Endothelial cell of umbilical vein (primary cell): Measurements from ENCODE around the gene BMP10. TPM values are rescaled to one million over a fixed set of nuclear protein-coding genes. Genes with fewer than 3 reads are reported as not detected.

Experiments
- BruUV-seq: library from RNA; stranded (reverse); fragments of 400-500 nt; replicated peaks from 2 replicates; lab custom pipeline; 2021; lab: Mats Ljungman, UMichigan
- CTCF ChIA-PET: fragments of 300-600, 350-600 bp; sonication (Branson Sonifier 250); formaldehyde crosslinking; loops from one replicate; lab custom pipeline; 2021; ENCODE audit warnings: antibody characterized with exemption, inconsistent platforms; lab: Charles Lee
- POLR2A ChIA-PET: fragments of 300-600, 350-600 bp; sonication (Branson Sonifier 250); formaldehyde crosslinking; loops from one replicate; lab custom pipeline; 2021; ENCODE audit warnings: antibody characterized with exemption, inconsistent platforms; lab: Charles Lee
- DNase-seq: peaks from one replicate; pipeline ENCODE4 v3.0.0-alpha.2; 2011; ENCODE audit warnings: low read depth, low spot score
- FAIRE-seq: peaks from 2 replicates; lab custom pipeline; 2011; peaks lifted over from hg19 to GRCh38; lab: Jason Lieb, UNC
- H2AFZ ChIP-seq: 2 replicates; pipeline ENCODE4 v1.6.0; 2012; ENCODE audit warnings: low read depth, low read length, control low read depth, inconsistent platforms
- H3K27ac ChIP-seq: 2 replicates; pipeline ENCODE4 v1.5.1; 2011; ENCODE audit warnings: low read depth, mild to moderate bottlenecking, control low read depth, low read length, moderate library complexity; ENCODE audit not compliant: insufficient read depth
- H3K27me3 ChIP-seq, 2 experiments: 2 replicates each; pipeline versions ENCODE4 v1.6.0 to v1.6.1; 2011; ENCODE audit warnings: low read length in 2 of 2, mixed read lengths in 1 of 2; ENCODE audit not compliant: control insufficient read depth in 2 of 2, insufficient read depth in 2 of 2
- H3K36me3 ChIP-seq, 2 experiments: 2 replicates in 1 of 2; 3 replicates in 1 of 2; pipeline ENCODE4 v1.5.1; 2011; ENCODE audit warnings: low read length in 2 of 2, mild to moderate bottlenecking in 1 of 2, moderate library complexity in 1 of 2; ENCODE audit not compliant: control insufficient read depth in 2 of 2, insufficient read depth in 2 of 2; ENCODE audit errors: extremely low read depth in 1 of 2
- H3K4me1 ChIP-seq: 3 replicates; pipeline ENCODE4 v1.5.1; 2011; ENCODE audit warnings: mild to moderate bottlenecking, low read length; ENCODE audit not compliant: control insufficient read depth, insufficient read depth; ENCODE audit errors: extremely low read depth
- H3K4me2 ChIP-seq: 2 replicates; pipeline ENCODE4 v1.6.1; 2011; ENCODE audit warnings: low read length, control low read depth, mixed read lengths; ENCODE audit not compliant: insufficient read depth
- H3K4me3 ChIP-seq, 3 experiments: fragments of 200-600 bp in 1 of 3; sonication (generic), shearing (Covaris generic) in 1 of 3; replicated peaks in 1 of 3; 2 replicates each; pipeline ENCODE4 v1.5.1; 2011 to 2016; ENCODE audit warnings: control low read depth in 3 of 3, low read length in 3 of 3, mild to moderate bottlenecking in 2 of 3, inconsistent platforms in 1 of 3, low read depth in 1 of 3, moderate library complexity in 1 of 3; ENCODE audit not compliant: insufficient read depth in 1 of 3
- H3K79me2 ChIP-seq: 2 replicates; pipeline ENCODE4 v1.6.0; 2012; ENCODE audit warnings: low read length, inconsistent platforms; ENCODE audit not compliant: control insufficient read depth, insufficient read depth
- H3K9ac ChIP-seq: replicated peaks from 2 replicates; pipeline ENCODE3; 2011; ENCODE audit warnings: low read length, control low read depth; ENCODE audit not compliant: insufficient read depth; ENCODE audit errors: extremely low read depth
- H3K9me1 ChIP-seq: replicated peaks from 3 replicates; pipeline ENCODE4 v1.6.0; 2011; ENCODE audit warnings: mild to moderate bottlenecking, low read length; ENCODE audit not compliant: control insufficient read depth, insufficient read depth; ENCODE audit errors: extremely low read depth
- H3K9me3 ChIP-seq: replicated peaks from 2 replicates; pipeline ENCODE4 v1.5.1; 2012; ENCODE audit warnings: low read length, inconsistent platforms; ENCODE audit not compliant: control insufficient read depth, insufficient read depth
- H4K20me1 ChIP-seq: replicated peaks from 2 replicates; pipeline ENCODE3; 2011; ENCODE audit warnings: mild to moderate bottlenecking, low read length; ENCODE audit not compliant: control insufficient read depth, insufficient read depth; ENCODE audit errors: extremely low read depth
- EZH2 ChIP-seq: IDR thresholded peaks from 2 replicates; pipeline ENCODE4 v1.6.1; 2012; ENCODE audit warnings: borderline replicate concordance, low read depth, mild to moderate bottlenecking, moderate library complexity, low read length, inconsistent platforms; ENCODE audit not compliant: severe bottlenecking
- FOS ChIP-seq: IDR thresholded peaks from 2 replicates; pipeline ENCODE4 v1.6.1; 2011; ENCODE audit warnings: mild to moderate bottlenecking, low read length, moderate library complexity, borderline replicate concordance; ENCODE audit not compliant: insufficient read depth
- GATA2 ChIP-seq: IDR thresholded peaks from 2 replicates; pipeline ENCODE4 v1.7.0; 2011; ENCODE audit warnings: low read depth, mild to moderate bottlenecking, moderate library complexity, mixed read lengths, low read length; ENCODE audit not compliant: insufficient read length, insufficient read depth
- JUN ChIP-seq: IDR thresholded peaks from 2 replicates; pipeline ENCODE4 v1.6.1; 2011; ENCODE audit warnings: borderline replicate concordance, low read depth; ENCODE audit not compliant: insufficient read length, insufficient read depth
- MYC ChIP-seq: IDR thresholded peaks from one replicate; pipeline ENCODE4 v1.6.1; 2011; ENCODE audit warnings: mild to moderate bottlenecking, low read depth, low read length
- POLR2A ChIP-seq: IDR thresholded peaks from 2 replicates; pipeline ENCODE4 v1.6.1; 2012; ENCODE audit warnings: low read depth, mild to moderate bottlenecking, control low read depth, low read length
- POLR2AphosphoS5 ChIP-seq: IDR thresholded peaks from 2 replicates; pipeline ENCODE4 v1.6.1; 2012; ENCODE audit warnings: low read depth, mild to moderate bottlenecking, control low read depth, low read length, moderate library complexity; ENCODE audit not compliant: insufficient read depth
- dilution Hi-C: fragments of 300-500 bp; cut with MboI; formaldehyde crosslinking; loops from one replicate; pipeline ENCODE4 v1.15.0; 2019; ENCODE audit warnings: low sequenced_read_pairs; ENCODE audit not compliant: extremely low pct_ligation_motif_present
- intact Hi-C: fragments of 100-400 bp; cut with micrococcal nuclease; formaldehyde crosslinking; loops from one replicate; pipeline ENCODE4 v1.10.0; 2022
- polyA plus RNA-seq, 4 experiments: library from polyadenylated mRNA; depleted of rRNA in 3 of 4; stranded (reverse) in 3 of 4; unstranded in 1 of 4; fragments of >200 nt; gene quantifications; 2 replicates each; pipeline versions ENCODE4 v1.2.1 to v1.2.3, GENCODE V29; 2011 to 2012; ENCODE audit warnings: missing spikeins in 1 of 4
- total RNA-seq: library from RNA; stranded (reverse); gene quantifications from 2 replicates; pipeline ENCODE4 v1.2.3, GENCODE V29; 2021
- TF ChIP-seq, protein P1 (sequence below): IDR thresholded peaks from 2 replicates; pipeline ENCODE4 v1.6.1; 2011; ENCODE audit not compliant: insufficient read depth, insufficient read length
- TF ChIP-seq, protein P2 (sequence below), 2 donors: IDR thresholded peaks; 1 replicate in 1 of 2; 2 replicates in 1 of 2; pipeline ENCODE4 v1.5.1; 2011; ENCODE audit warnings: low read length in 2 of 2, mild to moderate bottlenecking in 2 of 2, moderate library complexity in 2 of 2, control low read depth in 1 of 2, inconsistent platforms in 1 of 2, low read depth in 1 of 2; ENCODE audit not compliant: insufficient read depth in 1 of 2; ENCODE audit errors: extremely low read depth in 1 of 2

The BMP10 gene
- total and polyA plus RNA-seq, 2 donors (not counting 3 experiments of a cell fraction or from before 2014, with no cell fraction given): not detected

DNA sequence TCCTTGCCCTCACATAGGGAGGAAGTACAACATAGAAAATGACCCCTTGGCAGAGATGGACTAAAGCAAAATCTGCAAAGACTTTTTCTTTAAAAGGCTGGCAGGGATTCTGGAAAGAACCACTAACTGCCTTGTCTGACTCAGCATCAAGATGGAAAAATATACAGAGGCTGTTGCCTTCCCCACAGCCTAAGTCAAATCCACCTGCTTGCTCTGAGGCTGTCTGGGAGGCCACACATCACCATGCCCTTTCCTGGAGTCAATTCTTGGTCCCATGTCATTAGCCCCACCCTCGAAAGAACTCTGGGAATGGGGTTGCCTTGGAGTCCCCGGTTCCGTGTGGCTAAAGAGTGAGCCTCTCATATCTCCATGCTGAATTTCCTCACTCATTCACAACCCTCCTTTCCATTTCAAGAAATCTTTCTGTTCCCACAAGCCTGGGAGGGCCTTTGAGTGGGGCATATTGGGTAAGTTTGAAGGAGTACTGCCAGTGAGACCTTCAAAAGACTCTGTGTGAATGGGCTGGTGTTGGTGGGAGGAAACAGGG is 39.4 kb downstream of the BMP10 start:
- Histone ChIP-seq H3K9me1 (no peaks in the 10 kb centered on the region), H3K4me2 (peak overlapping the region; percentile 50), H4K20me1 (no peaks in the 10 kb centered on the region), H3K36me3 (no peaks in the 10 kb centered on the region), H2AFZ (peak overlapping the region; percentile 38), H3K27ac (peak overlapping the region; percentile 95), H3K9me3 (no peaks in the 10 kb centered on the region), H3K79me2 (no peaks in the 10 kb centered on the region), H3K9ac (peak overlapping the region; percentile 84), H3K4me1 (peaks cover 41% of the 10 kb centered on the region), H3K4me3 (peak overlapping the region in 1 of 3 experiments; percentile 4), H3K27me3 (no peaks in the 10 kb centered on the region)
- intact Hi-C loops: loop anchor here (1.0 to 5.0 kb wide), 8 partner anchors 18 to 1311 kb away; partner anchors contain the start of genes APLF, BMP10 and FBXO48
- ChIA-PET CTCF (interaction anchor here (0.8 to 3.4 kb wide), 3 partner anchors 17 to 80 kb away, joined by 3 to 23 read pairs (median 4); no protein-coding TSS in a partner anchor), POLR2A (no interaction called here)
- FAIRE-seq (peak; percentile 58), DNase-seq (peak; percentile 88)
- TF ChIP-seq POLR2AphosphoS5: no peak
- TF ChIP-seq, protein P1, sequence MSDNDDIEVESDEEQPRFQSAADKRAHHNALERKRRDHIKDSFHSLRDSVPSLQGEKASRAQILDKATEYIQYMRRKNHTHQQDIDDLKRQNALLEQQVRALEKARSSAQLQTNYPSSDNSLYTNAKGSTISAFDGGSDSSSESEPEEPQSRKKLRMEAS: no peak
- peak; percentile 23 for TF ChIP-seq JUN
- TF ChIP-seq POLR2A: peak; percentile 35
- BruUV-seq: TSS peak; percentile 81
- dilution Hi-C loops: no loop called here

DNA sequence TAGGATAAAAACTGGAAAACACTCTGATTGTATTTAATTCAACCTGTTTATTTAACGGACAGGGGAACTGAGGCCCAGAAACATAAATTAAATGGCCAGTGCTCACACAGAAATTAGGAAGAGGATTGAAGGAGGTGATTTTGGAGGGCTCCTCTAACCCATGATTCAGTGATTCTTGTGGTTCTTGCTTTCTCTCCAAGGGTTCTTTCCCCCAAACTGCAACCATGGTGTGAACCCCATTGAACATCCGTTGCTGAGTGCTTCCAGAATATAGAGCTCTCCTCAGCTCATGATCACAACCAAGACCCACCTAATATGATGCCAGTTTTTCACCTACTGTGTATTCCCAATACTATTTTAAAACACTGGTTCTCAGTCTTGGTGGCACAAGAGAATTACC is 41.4 kb downstream of the BMP10 start:
- Histone ChIP-seq H3K9me3 (no peaks in the 10 kb centered on the region), H3K4me2 (peak overlapping the region; percentile 57), H3K79me2 (no peaks in the 10 kb centered on the region), H3K4me3 (no peak overlapping the region), H4K20me1 (no peaks in the 10 kb centered on the region), H3K4me1 (peaks cover 43% of the 10 kb centered on the region), H2AFZ (no peak overlapping the region), H3K27ac (peak overlapping the region; percentile 70), H3K9ac (peak overlapping the region; percentile 60), H3K27me3 (no peaks in the 10 kb centered on the region), H3K36me3 (no peaks in the 10 kb centered on the region), H3K9me1 (no peaks in the 10 kb centered on the region)
- intact Hi-C loops: loop anchor here (1.0 to 5.0 kb wide), 5 partner anchors 18 to 1313 kb away; partner anchors contain the start of genes APLF and FBXO48
- POLR2A ChIA-PET: no interaction called here
- no TSS peak for BruUV-seq
- no peak for FAIRE-seq
- no peak for TF ChIP-seq POLR2AphosphoS5
- TF ChIP-seq JUN: no peak
- no peak for TF ChIP-seq EZH2
- TF ChIP-seq, protein P1: no peak
- no peak for TF ChIP-seq GATA2
- TF ChIP-seq, protein P2, sequence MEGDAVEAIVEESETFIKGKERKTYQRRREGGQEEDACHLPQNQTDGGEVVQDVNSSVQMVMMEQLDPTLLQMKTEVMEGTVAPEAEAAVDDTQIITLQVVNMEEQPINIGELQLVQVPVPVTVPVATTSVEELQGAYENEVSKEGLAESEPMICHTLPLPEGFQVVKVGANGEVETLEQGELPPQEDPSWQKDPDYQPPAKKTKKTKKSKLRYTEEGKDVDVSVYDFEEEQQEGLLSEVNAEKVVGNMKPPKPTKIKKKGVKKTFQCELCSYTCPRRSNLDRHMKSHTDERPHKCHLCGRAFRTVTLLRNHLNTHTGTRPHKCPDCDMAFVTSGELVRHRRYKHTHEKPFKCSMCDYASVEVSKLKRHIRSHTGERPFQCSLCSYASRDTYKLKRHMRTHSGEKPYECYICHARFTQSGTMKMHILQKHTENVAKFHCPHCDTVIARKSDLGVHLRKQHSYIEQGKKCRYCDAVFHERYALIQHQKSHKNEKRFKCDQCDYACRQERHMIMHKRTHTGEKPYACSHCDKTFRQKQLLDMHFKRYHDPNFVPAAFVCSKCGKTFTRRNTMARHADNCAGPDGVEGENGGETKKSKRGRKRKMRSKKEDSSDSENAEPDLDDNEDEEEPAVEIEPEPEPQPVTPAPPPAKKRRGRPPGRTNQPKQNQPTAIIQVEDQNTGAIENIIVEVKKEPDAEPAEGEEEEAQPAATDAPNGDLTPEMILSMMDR (IDR thresholded peaks at IDR 0.05; ENCODE audit: extremely low read depth in 1 of 2, insufficient read depth in 1 of 2, low read depth in 1 of 2, low read length in 2 of 2): no peak
- TF ChIP-seq FOS: no peak
- no peak for TF ChIP-seq MYC
- TF ChIP-seq POLR2A: no peak
- CTCF ChIA-PET: interaction anchor here (0.8 to 2.5 kb wide), 8 partner anchors 9 to 96 kb away, joined by 3 to 21 read pairs (median 4); no protein-coding TSS in a partner anchor
- dilution Hi-C loops: no loop called here
- no peak for DNase-seq
